ENCODE measurements around the gene HPS3. TPM values are rescaled to one million over a fixed set of nuclear protein-coding genes. Genes with fewer than 3 reads are reported as not detected.
"Not testable (repeated sequence)": the region's sequence is repeated elsewhere in the genome, so short reads cannot be mapped to it uniquely, and the experiment has no call there.

Gene HPS3
- total RNA-seq, 4 donors from 2014 or later, result 17.8 to 39.5 (median 24.7) TPM

- H3K9me3 ChIP-seq, result no peaks in the 10 kb centered on the region
- TF ChIP-seq EP300 (IDR thresholded peaks at IDR 0.05) (peak in 1 of 2 donors; percentile 6), POLR2A (IDR thresholded peaks at IDR 0.05) (no peak), CTCF (IDR thresholded peaks at IDR 0.05) (no peak)
- WGBS, 2 donors, result 58 to 59% methylated on average over 2 of the region's 2 CpGs
- H3K36me3 ChIP-seq, result no peaks in the 10 kb centered on the region
- no peaks in the 10 kb centered on the region for H3K27me3 ChIP-seq
- no peak overlapping the region for H3K27ac ChIP-seq
- H3K4me1 ChIP-seq, result peaks cover 0 to 16% (median 6%) of the 10 kb centered on the region in 4 donors
- H3K4me3 ChIP-seq, result no peak overlapping the region
- DNase-seq (ENCODE audit: low spot score in 2 of 2), result no peak
These were observed 86.1 kb downstream of the HPS3 start for GRCh38 chr3:149215515-149215914.

- H3K4me3 ChIP-seq, result no peak overlapping the region
- H3K36me3 ChIP-seq, result no peaks in the 10 kb centered on the region
- DNase-seq (ENCODE audit: low spot score in 2 of 2), result no peak
- WGBS, 2 donors, result 61 to 63% methylated on average over 4 of the region's 4 CpGs
- peaks cover 0 to 16% (median 6%) of the 10 kb centered on the region in 4 donors for H3K4me1 ChIP-seq
- peak overlapping the region in 1 of 4 donors; percentile 1 for H3K27ac ChIP-seq
- TF ChIP-seq CTCF (IDR thresholded peaks at IDR 0.05) (no peak), POLR2A (IDR thresholded peaks at IDR 0.05) (no peak), EP300 (IDR thresholded peaks at IDR 0.05) (no peak)
- H3K27me3 ChIP-seq, result no peaks in the 10 kb centered on the region
- H3K9me3 ChIP-seq, result no peaks in the 10 kb centered on the region
These were observed 86.9 kb downstream of the HPS3 start for GRCh38 chr3:149216193-149216869.

GRCh38 chr3:149217347-149217746 is 87.9 kb downstream of the HPS3 start:
- peaks cover 0 to 27% (median 8%) of the 10 kb centered on the region in 4 donors for H3K4me1 ChIP-seq
- no peak overlapping the region for H3K4me3 ChIP-seq
- H3K27me3 ChIP-seq, result no peaks in the 10 kb centered on the region
- no peak for TF ChIP-seq EP300 (IDR thresholded peaks at IDR 0.05)
- TF ChIP-seq POLR2A (IDR thresholded peaks at IDR 0.05), result no peak
- no peak for TF ChIP-seq CTCF (IDR thresholded peaks at IDR 0.05)
- no peaks in the 10 kb centered on the region for H3K36me3 ChIP-seq
- no peak for DNase-seq (ENCODE audit: low spot score in 2 of 2)
- 94 to 97% methylated on average over 5 of the region's 5 CpGs for WGBS, 2 donors
- no peaks in the 10 kb centered on the region for H3K9me3 ChIP-seq
- H3K27ac ChIP-seq, result no peak overlapping the region

GRCh38 chr3:149219380-149220121 is 90.1 kb downstream of the HPS3 start:
- not testable (repeated sequence) for DNase-seq (ENCODE audit: low spot score in 2 of 2); H3K36me3 ChIP-seq; H3K27ac ChIP-seq; H3K27me3 ChIP-seq; H3K9me3 ChIP-seq; H3K4me3 ChIP-seq
- peaks cover 0 to 32% (median 8%) of the 10 kb centered on the region in 4 donors for H3K4me1 ChIP-seq
- WGBS, 2 donors, result 89 to 100% methylated on average over 1 of the region's 1 CpG

- H3K4me1 ChIP-seq, result peaks cover 0 to 30% (median 2%) of the 10 kb centered on the region in 4 donors
- TF ChIP-seq EP300 (IDR thresholded peaks at IDR 0.05), result peak in 1 of 2 donors; percentile 26
- no peak for TF ChIP-seq POLR2A (IDR thresholded peaks at IDR 0.05)
- no peak for TF ChIP-seq CTCF (IDR thresholded peaks at IDR 0.05)
- 24% methylated on average over 3 of the region's 3 CpGs for WGBS, 2 donors
- peak within 1 kb of the TSS in 2 of 4 donors; percentile 13 to 25 for H3K4me3 ChIP-seq
- no peaks in the 10 kb centered on the region for H3K36me3 ChIP-seq
- DNase-seq (ENCODE audit: low spot score in 2 of 2), result no peak
- H3K9me3 ChIP-seq, result peaks cover 0 to 4% (median 0%) of the 10 kb centered on the region in 4 donors
- H3K27me3 ChIP-seq, result no peaks in the 10 kb centered on the region
- no peak within 1 kb of the TSS for H3K27ac ChIP-seq
These were observed 92.5 kb downstream of the HPS3 start, which contains the start of gene CP for GRCh38 chr3:149221783-149222517. CP (minus strand) TSS chr3:149221829; CDS start chr3:149221792, 37 bp downstream.

Small RNAs within 50 kb of the gene (small RNA-seq; reads per million reads assigned to genes)
- not detected for gene RF00019

Other genes starting within 250 kb of the HPS3 start
- 10 to 100 TPM; 19.5 to 67.5 (median 26.0) TPM for gene GYG1, start 138.1 kb upstream of the HPS3 start, total RNA-seq
- 10 to 100 TPM; 16.9 to 28.2 (median 25.5) TPM for gene HLTF, start 43.1 kb upstream of the HPS3 start, total RNA-seq
- gene CP, start 92.2 kb downstream of the HPS3 start, total RNA-seq, result 10 to 100 TPM; 17.7 to 46.3 (median 19.3) TPM
- 10 to 100 TPM in 1 of 4 donors, 1 to 10 TPM in 3; 1.5 to 12.7 (median 4.6) TPM for gene TM4SF18, start 204.0 kb downstream of the HPS3 start, total RNA-seq
- 100 to 1,000 TPM; 132 to 264 (median 169) TPM for gene TM4SF1, start 248.0 kb downstream of the HPS3 start, total RNA-seq

Data from tibial nerve (tissue), 4 donors.